NCI-H345 (cell line): ENCODE measurements around the gene LRR1.
"Not testable (repeated sequence)": the region's sequence is repeated elsewhere in the genome, so short reads cannot be mapped to it uniquely, and the experiment has no call there.

ENCODE experiments used
- DNase-seq: peaks from one replicate; lab custom pipeline; 2025; lab: John Stamatoyannopoulos, UW

The LRR1 gene

DNA sequence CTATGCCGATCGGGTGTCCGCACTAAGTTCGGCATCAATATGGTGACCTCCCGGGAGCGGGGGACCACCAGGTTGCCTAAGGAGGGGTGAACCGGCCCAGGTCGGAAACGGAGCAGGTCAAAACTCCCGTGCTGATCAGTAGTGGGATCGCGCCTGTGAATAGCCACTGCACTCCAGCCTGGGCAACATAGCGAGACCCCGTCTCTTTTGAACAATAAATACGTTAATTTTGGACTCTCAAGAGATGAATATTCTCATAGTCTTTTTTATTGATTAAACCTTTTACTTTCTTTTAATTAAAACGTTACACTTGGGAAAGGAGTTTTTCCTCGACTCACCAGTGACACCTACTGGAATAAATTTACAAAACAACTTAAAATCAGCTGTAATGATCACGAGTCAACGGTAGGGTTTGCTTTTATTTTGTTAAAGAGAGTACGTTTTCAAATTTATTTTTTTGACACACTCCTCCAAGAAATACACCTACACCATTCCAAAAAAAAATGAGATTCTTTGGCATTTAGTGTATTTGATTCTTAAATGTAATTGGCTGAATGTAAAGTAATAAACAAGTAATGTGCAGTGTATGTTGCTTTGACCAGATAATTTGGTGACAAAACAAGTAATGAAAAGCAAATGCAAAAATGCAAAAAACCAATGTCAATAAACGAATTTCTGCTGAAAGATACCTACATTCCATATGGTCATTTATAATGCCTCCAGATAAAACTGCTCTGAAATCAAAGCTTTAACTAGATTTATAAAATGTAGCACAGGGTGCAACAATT is 11.9 kb upstream of the LRR1 start:
- DNase-seq, result peak; percentile 61

DNA sequence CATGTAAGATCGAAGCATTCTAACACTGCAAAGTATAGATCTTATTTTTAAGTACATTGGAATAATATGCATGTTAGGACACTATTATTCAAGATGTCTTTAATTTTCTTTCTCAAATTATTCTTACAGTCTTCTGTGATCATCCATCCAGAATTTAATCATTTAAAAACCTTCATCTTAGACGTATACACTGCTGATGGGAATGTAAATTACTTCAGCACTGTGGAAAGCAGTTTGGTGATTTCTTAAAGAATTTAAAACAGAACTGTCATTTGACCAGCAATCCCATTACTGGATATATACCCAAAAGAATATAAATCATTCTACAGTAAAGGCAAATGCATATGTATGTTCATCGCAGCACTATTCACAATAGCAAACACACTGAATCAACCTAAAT is 9.4 kb upstream of the LRR1 start:
- no peak for DNase-seq

DNA sequence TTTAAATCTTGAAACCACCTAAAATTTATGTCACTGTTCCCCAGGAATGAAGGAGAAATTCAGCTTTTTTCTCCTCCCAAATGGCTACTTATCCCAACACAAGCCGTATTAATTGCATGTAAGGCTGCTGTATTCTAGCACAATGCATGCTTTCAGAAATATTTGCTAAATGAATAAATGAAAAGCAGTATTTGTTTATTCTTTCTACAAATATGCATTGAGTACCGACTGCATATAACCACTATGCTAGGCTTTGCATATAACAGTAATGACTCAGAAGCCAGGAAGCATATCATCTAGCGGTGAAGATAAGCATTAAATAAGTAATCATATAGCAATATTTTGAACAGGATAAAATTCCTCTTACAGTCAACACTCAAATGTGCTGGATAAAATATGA is 5.7 kb upstream of the LRR1 start:
- no peak for DNase-seq

DNA sequence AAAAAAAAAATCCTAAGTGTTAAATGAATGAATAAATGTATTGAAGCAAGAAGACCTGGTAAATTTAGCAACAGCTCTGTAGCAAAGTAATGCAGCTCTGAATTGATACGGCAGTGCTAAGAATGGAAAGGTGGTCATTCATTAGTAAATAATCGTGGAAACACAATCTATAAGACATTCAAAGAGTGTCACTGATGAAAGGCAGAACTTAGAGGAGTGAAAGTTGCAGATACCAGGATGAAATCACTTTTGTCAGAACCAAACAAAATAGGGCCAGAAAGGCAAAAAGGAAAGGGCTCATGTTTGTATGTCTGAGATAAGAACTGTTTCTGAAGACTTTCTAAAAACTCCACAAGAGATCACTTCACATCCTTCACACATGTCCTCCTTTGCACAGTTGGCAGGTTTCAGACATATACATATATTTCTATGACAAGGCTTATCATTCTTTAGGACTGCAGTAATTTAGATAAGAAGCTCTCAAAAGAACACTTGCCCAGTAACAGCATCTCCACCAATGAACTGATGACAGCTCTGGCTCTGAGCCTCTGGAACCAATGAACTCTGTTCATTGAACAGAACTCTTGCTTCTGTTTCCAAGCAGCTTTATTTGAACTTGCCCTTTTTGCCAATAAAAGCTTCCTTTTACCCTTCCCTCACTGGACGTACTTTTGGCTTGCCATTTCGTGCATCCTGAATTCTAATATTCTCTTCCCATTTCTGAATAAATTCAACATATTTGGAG is 4.2 kb upstream of the LRR1 start:
- no peak for DNase-seq

DNA sequence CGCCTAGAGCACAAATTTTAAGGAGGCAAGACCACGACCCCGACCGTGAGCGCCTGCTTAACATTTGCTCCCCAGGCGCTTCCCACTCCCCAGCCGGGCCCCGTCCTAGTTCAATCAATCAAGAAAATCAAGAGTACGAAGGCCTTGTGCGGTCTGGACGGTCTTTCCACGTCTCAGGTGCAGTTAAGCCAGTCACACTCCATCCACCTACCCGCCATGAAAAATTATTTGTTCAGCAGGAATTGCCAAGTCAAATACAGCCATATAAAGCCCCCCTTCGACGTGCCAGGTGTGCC is 603 bp upstream of the LRR1 start:
- DNase-seq, result peak; percentile 47

DNA sequence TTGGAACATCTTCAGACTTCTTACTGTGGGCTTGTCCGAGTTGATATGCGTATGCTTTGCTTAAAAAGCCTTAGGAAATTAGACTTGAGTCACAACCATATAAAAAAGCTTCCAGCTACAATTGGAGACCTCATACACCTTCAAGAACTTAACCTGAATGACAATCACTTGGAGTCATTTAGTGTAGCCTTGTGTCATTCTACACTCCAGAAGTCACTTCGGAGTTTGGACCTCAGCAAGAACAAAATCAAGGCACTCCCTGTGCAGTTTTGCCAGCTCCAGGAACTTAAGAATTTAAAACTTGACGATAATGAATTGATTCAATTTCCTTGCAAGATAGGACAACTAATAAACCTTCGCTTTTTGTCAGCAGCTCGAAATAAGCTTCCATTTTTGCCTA is 8.8 kb downstream of the LRR1 start:
- no peak for DNase-seq

DNA sequence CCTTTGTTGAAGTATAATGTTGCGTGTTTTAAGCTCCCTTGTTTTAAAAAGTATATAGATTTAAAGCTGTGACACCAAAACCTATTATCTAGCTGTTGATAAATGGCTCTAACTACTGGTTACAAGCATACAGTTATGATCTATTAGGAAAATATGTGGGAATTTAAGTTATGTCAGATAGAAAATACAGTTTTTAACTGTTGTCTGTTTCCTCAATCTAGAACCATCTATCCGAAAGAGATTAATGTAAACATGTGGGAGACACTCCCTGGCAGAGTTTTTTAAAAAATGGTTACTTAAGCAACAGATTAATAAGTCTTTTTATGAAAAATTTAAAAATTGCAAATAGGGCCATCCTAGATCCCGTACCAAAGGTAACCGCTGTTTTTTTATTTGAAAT is 13.5 kb downstream of the LRR1 start:
- no peak for DNase-seq

DNA sequence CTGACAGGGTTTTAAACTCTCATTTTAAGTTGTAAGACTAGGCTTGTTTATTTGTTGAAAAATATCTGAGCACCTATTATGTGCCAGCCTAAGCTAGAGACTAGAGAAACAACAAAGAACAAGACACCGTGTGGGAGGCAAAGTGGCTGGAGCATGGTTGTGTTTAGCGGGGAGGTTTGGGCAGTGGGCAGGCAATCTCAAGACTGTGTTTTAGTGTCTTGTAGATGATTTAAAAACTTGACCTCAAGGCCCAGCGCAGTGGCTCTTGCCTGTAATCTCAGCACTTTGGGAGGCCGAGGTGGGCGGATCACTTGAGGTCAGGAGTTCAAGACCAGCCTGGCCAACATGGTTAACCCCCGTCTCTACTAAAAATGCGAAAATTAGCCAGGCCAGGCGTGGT is 13.9 kb downstream of the LRR1 start:
- no peak for DNase-seq

DNA sequence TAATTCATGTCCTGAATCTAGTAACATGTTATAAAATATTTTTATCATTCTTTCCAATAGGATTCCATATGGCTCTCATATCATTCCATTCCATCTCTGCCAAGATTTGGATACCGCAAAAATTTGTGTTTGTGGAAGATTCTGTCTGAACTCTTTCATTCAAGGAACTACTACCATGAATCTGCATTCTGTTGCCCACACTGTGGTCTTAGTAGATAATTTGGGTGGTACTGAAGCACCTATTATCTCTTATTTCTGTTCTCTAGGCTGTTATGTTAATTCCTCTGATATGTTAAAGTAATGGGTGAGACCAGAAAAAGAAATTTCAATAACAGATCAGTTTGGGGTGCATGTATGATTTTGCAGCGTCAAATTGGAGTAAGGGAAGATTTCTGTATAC is 15.5 kb downstream of the LRR1 start:
- no peak for DNase-seq

DNA sequence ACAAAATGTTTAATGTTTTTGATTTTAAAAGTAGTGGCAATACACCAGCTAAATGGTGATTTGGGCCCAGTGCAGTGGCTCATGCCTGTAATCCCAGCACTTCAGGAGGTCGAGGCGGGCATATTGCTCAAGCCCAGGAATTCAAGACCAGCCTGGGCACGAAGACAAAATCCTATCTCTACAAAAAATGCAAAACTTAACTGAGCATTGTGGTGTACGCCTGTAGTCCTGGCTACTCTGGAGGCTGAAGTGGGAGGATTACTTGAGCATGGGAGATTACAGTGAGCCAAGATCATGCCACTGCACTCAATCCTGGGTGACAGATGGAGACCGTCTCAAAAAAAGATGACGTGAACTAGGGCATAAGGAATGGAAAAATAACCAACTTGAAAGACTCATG is 17.0 kb downstream of the LRR1 start:
- no peak for DNase-seq

DNA sequence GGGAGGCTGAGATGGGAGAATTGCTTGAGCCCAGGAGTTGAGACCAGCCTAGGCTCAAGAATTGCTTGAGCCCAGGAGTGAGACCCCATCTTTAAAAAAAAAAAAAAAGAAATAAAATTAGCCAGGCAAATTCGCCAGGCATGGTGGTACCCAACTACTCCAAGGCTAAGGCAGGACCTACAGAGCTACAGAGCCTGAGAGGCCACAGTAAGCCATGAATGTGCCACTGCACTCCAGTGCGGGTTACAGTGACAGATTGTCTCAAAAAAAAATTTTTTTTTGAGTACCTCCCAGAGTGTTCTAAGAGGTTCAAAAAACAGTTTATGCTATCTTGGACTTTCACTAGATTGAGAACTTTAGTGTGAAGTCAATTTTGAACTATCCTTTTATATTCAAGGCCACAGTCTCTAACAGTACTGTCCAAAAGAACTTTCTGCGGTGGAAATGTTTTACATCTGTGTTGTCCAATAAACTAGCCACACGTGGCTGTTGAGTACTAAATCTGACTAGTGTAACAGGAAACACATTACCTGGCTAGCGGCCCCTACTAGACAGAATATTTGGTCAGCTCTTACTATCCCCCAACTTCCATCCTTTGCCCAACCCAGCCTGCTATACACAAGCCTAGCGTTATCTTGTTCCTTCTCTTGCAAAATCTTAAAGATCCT is 19.2 kb downstream of the LRR1 start:
- no peak for DNase-seq

DNA sequence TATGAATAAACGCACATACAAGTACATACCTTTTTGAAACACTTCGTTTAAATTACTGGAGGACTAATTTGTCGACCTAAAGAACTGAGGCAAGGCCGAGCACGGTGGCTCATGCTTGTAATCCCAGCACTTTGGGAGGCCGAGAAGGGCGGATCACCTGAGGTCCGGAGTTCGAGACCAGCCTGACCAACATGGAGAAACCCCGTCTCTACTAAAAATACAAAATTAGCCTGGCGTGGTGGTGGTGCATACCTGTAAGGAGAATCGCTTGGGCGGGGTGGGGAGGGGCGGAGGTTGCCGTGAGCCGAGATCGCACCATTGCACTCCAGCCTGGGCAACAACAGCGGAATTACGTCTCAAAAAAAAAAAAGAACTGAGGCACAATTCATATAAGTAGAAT is 20.5 kb downstream of the LRR1 start:
- DNase-seq, result not testable (repeated sequence)

DNA sequence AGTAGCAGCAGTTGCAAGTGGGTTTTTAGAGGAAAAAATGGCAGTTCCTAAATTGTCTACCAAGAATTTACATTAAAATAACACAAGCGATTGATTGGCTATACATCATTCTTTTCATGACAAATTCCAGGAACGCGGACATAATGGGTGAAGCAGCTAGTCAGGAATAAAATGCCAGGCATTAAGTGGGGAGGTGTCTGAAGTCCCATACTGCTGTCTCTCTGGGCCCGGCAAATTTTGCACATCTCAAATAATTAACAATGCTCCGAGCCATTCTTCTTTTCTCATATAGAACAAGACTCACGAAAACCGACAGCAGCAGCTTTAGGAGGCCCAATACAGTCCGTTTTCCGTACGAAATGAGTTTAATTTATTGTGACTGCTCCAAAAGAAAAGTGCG is 21.0 kb downstream of the LRR1 start:
- DNase-seq, result no peak

DNA sequence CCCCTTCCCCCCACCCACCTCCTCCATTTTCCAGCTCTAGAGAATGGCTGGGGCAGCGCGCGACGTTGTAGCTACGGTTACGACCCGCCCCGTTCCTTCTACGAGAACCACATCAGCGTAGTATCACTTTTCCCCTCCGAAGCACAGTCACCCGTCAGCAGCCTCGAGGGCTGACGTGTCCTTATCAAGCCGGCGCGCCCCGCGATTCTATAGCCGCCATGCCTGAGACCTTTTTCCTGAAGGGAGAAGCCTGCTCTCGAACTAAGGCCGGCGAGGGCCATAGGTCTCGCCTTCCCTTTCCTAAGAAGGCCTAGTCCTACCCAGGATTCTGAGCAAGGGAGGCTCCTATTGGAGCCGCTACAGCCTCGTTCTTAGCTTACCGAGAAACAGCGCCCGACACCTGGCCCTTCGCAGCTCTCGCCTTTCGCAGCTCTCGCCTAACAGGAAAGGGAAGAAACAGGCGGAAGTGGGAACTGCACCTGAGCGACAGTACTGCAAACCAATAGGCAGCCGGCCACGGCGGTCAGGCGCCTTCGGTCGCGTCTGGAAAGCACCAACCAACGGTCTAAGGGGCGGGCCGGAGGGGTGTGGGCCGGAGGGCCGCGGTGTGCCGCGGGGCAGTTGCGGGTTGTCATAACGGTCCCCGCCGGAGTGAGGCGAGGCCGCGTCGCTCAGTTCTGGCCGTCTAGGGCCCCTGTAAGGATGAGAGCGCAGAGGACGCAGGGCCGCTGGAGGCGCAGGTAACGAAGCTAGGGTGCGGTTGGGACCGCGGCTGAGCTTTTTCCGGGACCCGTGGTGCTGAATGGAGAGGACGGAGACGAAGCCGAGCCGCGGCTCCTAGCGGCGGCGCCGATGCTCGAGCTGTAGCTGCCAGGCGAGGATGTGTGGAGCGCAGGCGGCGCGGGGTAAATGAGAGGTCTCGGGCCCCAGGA is 21.7 kb downstream of the LRR1 start, which contains the start of the genes MGAT2 and RPL36AL:
MGAT2 (plus strand) TSS at position 618 of the 932 bp plus-strand sequence. CDS start 470 bp downstream, outside the sequence.
RPL36AL (minus strand) TSS at position 445 of the 932 bp plus-strand sequence. CDS start 1,522 bp downstream, outside the sequence.
- peak; percentile 98 for DNase-seq

DNA sequence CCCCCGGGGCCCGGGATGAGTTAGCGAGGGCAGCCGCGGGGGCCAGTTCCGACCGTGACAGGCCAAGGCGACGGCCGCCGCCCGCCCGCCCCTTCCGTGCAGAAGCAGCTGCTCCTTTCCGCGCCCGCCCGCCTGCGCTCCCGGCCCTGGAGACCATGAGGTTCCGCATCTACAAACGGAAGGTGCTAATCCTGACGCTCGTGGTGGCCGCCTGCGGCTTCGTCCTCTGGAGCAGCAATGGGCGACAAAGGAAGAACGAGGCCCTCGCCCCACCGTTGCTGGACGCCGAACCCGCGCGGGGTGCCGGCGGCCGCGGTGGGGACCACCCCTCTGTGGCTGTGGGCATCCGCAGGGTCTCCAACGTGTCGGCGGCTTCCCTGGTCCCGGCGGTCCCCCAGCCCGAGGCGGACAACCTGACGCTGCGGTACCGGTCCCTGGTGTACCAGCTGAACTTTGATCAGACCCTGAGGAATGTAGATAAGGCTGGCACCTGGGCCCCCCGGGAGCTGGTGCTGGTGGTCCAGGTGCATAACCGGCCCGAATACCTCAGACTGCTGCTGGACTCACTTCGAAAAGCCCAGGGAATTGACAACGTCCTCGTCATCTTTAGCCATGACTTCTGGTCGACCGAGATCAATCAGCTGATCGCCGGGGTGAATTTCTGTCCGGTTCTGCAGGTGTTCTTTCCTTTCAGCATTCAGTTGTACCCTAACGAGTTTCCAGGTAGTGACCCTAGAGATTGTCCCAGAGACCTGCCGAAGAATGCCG is 22.6 kb downstream of the LRR1 start:
- peak; percentile 67 for DNase-seq

DNA sequence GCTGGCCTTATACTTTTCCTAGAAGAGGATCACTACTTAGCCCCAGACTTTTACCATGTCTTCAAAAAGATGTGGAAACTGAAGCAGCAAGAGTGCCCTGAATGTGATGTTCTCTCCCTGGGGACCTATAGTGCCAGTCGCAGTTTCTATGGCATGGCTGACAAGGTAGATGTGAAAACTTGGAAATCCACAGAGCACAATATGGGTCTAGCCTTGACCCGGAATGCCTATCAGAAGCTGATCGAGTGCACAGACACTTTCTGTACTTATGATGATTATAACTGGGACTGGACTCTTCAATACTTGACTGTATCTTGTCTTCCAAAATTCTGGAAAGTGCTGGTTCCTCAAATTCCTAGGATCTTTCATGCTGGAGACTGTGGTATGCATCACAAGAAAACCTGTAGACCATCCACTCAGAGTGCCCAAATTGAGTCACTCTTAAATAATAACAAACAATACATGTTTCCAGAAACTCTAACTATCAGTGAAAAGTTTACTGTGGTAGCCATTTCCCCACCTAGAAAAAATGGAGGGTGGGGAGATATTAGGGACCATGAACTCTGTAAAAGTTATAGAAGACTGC is 23.4 kb downstream of the LRR1 start:
- no peak for DNase-seq

DNA sequence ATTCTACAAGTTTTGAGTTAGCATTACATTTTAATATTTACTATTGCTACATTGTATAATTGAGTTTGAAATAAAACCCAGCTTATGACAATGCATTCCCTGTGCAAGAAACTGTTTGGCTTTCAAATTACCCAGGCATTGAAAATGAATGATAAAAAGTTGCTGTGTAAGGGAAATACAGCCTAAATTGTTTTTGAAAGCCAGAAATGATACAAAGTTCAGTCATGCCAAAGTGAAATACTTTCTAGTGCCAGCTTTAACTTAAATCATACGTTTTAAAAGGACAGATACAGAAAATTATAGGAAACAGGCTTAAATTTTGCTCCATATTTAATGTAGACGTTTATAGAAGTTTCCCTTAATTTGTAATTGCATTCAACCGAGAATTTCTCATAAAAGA is 24.6 kb downstream of the LRR1 start:
- no peak for DNase-seq

DNA sequence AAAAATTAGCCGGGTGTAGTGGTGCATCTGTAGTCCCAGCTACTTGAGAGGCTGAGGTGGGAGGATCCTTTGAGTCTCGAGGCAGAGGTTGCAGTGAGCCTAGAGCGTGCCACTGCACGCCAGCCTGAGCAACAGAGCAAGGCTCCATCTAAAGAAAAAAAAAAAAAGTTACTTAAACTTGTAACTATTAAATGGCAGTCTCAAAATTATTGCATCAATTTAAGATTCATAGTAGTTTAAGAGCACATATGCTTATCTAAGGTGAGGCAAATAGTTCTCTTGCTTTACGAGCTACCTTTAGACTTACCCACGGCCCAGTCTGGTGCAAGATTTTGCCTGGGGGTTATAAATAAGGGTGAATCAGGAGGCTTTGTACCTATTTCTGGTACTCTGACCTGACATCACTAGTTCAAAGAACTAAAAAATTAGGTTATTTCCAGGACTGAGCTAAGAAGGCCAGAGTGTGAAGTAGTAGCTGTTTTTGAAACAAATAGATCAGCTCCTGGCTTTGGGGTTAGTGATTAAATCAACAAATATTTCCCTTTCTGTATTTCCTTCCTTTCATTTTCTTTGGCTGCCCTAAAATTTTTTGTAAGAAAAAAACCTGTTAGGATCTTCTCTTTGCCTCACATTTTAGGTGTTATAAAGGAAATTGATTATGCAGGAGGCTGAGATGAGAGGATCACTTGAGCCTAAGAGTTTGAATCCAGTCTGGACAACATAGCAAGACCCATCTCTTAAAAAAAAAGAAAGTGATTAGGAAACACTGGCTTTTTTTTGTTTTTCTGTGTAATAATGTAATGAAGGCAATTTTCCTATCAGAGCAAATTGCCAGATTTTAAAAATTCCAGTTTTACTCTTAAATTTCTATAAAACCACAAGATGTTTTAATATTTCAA is 25.4 kb downstream of the LRR1 start:
- DNase-seq, result no peak

DNA sequence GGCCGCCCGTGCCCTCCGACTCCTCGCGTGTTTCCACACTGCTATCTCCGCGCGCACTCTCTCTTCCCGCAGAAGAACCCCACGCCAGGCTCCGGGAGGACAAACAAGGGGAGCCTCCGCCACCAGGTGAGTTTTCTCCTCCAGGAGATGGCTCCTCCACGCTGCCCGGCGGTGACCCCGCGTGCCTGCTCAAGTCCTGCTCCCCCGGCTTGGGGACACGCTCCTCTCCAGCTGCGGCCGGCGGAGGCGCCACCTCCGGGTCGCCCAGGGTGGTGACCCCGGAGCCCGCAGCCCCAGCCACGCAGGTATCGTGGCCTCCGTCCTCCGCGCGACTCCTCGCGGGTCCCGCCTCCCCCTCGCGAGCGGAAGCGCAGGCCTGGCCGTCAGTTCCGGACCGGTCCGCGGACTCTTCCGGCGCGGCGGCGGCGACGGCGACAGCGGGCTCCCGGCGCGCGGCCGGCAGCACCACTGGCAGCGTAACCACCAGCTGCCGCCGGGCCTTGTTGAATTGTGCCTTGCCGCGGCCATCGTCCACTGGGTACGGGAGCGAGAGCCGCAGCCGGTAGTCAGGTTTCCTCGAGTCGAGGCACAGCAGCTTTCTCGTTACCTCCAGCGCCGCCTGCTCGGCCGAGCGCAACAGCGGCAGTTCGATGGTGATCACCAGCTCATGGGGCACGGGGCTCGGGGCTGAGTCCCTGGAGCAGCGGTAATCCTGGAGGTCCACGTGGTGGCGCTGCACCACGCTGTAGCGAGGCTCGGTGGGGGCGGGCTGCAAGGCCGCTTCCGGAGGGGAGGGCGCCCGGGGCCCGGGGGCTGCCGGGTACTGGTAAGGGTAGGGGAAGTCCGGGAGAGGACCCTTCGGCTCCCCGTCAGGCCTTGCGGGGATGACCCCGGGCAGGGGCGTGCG is 35.2 kb downstream of the LRR1 start:
- peak; percentile 95 for DNase-seq
